GM10266 (cell line): ENCODE results near the gene REXO2.

Experiments used
- DNase-seq: peaks from one replicate; pipeline ENCODE4 v3.0.0; 2012; ENCODE audit errors: extremely low spot score
- CTCF ChIP-seq: IDR thresholded peaks from 2 replicates; pipeline ENCODE4 v1.5.1; 2012; ENCODE audit warnings: mild to moderate bottlenecking, low read depth; ENCODE audit not compliant: control insufficient read depth, insufficient read depth; ENCODE audit errors: missing control alignments

REXO2 gene

GRCh38 chr11:114496915-114497314, 57.6 kb downstream of the REXO2 start:
- DNase-seq: no peak
- no peak for TF ChIP-seq CTCF

- TF ChIP-seq CTCF: no peak
- no peak for DNase-seq
Observed at GRCh38 chr11:114499756-114500155, 60.5 kb downstream of the REXO2 start.
